GM18511 (cell line): ENCODE results near the gene CARMIL3.

ENCODE experiments used
- ATAC-seq: cut with Tn5 transposase; IDR thresholded peaks from one replicate; pipeline ENCODE4 v1.9.1; 2021; ENCODE audit warnings: mild to moderate bottlenecking, moderate library complexity; ENCODE audit not compliant: unreplicated experiment

CARMIL3 gene

GRCh38 chr14:24060443-24060842 is 8.6 kb downstream of the CARMIL3 start:
- ATAC-seq = no peak

- no peak for ATAC-seq
Observed at GRCh38 chr14:24060984-24061913, 9.4 kb downstream of the CARMIL3 start.

- ATAC-seq = no peak
Observed at GRCh38 chr14:24062216-24062980, 10.6 kb downstream of the CARMIL3 start.

- ATAC-seq = no peak
Observed at GRCh38 chr14:24063263-24063836, 11.5 kb downstream of the CARMIL3 start.

GRCh38 chr14:24064091-24064795 is 12.4 kb downstream of the CARMIL3 start:
- ATAC-seq = no peak

DNA sequence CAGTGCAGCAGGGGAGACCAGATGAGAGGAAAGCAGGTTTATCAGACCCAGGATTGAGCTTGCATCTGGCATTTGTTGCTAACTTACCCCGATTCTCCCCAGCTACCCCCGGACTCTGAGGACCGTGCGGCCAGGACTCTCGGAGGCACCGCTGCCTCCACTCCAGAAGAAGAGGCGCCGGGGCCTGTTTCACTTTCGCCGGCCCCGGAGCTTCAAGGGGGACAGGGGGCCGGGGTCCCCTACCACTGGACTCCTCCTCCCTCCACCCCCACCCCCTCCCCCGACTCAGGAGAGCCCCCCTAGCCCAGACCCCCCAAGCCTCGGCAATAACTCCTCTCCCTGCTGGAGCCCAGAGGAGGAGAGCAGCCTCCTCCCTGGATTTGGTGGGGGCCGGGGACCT is 13.0 kb downstream of the CARMIL3 start:
- ATAC-seq = no peak

- ATAC-seq = no peak
Observed at GRCh38 chr14:24065408-24065807, 13.6 kb downstream of the CARMIL3 start.

GRCh38 chr14:24066496-24067132 is 14.8 kb downstream of the CARMIL3 start:
- ATAC-seq = no peak

DNA sequence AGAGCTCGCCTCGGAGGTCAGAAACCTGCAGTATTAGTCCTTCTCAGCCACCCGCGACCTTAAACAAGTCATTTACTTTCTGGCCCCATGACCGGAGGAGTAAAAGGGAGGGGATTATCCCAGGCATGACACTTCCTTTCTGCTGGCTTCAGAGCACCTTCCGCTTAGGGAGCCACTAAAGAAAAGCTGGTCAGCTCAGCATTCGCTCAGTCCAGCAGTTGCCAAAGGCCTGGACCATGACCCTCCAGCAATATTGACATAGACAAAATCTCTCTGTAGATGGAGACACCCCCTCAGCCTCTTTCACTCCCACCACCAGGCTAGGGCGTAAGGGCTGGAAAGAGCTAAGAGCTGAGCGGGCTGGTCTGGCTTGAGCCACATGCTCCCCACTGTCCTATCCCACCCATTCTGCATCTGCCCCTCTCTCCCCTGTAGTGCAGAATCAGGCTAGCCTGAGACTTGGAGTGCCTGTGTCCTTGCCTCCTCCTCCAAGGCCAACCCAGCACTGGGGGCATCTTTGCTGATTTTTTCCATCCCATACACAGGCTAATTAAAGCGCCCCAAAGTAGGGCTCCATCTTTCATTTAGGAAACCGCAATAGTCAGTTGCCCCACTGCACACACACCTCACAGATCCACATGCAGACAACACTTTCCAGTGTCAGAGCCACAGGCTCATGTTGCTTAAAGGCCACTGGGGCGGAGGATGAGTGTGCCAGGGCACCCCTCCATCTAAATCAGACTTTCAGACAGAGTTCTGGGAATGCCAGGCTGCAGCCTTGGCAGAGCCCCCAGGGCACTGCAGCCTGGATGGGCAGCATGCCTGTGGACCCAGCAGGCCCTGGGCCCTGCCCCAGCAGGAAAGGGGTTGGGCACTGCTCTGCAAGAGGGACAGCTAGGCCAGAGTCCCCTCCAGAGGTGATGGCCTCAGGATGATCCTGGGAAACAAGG is 15.6 kb downstream of the CARMIL3 start:
- no peak for ATAC-seq

DNA sequence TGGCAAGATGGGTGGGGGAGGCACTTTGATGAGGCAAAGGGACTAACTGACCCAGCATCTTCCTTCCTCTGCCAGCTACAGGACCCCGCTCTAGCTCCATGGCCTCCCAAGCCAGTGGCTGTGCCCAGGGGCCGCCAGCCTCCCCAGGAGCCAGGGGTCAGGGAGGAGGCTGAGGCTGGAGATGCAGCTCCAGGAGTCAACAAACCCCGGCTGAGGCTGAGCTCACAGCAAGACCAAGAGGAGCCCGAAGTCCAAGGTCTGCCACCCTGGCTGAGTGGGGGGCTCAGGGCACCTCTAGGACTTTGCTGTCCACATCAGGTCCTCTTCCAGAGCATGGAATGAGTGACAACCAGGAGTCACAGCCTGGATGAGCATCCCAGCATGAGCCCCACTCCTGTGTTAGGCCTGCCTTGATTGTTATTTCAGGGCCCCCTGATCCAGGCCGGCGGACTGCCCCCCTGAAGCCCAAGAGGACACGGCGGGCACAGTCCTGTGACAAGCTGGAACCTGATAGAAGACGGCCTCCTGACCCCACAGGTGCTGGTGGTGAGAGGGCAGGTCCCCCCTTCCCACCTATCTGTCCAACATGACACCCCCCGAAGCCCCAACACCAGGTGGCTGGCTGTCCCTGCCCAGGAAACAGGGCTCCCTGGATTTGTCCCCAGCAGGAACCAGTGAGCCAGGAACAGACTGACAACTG is 17.1 kb downstream of the CARMIL3 start:
- no peak for ATAC-seq

- no peak for ATAC-seq
Observed at GRCh38 chr14:24069411-24069735, 17.6 kb downstream of the CARMIL3 start.

GRCh38 chr14:24070285-24071143 is 18.7 kb downstream of the CARMIL3 start:
- ATAC-seq = no peak

GRCh38 chr14:24071144-24071697 is 19.4 kb downstream of the CARMIL3 start, which contains the start of gene CPNE6:
Gene CPNE6, plus strand, starts transcription at chr14:24071562. Its CDS starts 1,375 bp downstream, at chr14:24072937.
- no peak for ATAC-seq

- no peak for ATAC-seq
Observed at GRCh38 chr14:24071836-24072430, 20.1 kb downstream of the CARMIL3 start.

DNA sequence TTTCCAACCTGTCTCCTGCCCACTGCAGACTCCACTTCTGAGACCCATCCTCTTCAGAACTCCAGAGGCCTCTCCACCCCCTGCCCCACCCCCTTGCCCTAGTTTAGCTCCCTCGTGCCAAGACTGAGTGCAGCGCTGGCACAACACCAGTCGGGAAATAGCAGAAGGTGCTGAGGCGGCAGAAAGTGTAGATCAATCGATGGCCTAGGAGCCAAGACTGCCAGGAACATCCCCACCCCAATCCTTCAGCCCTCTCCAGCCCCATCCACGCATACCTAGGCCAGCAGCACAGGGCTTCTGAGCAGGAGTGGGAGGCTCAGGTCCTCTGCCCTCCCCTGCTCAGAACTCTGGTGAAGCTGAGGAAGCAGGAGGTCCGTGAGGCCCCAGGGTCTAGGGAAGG is 20.6 kb downstream of the CARMIL3 start:
- no peak for ATAC-seq

DNA sequence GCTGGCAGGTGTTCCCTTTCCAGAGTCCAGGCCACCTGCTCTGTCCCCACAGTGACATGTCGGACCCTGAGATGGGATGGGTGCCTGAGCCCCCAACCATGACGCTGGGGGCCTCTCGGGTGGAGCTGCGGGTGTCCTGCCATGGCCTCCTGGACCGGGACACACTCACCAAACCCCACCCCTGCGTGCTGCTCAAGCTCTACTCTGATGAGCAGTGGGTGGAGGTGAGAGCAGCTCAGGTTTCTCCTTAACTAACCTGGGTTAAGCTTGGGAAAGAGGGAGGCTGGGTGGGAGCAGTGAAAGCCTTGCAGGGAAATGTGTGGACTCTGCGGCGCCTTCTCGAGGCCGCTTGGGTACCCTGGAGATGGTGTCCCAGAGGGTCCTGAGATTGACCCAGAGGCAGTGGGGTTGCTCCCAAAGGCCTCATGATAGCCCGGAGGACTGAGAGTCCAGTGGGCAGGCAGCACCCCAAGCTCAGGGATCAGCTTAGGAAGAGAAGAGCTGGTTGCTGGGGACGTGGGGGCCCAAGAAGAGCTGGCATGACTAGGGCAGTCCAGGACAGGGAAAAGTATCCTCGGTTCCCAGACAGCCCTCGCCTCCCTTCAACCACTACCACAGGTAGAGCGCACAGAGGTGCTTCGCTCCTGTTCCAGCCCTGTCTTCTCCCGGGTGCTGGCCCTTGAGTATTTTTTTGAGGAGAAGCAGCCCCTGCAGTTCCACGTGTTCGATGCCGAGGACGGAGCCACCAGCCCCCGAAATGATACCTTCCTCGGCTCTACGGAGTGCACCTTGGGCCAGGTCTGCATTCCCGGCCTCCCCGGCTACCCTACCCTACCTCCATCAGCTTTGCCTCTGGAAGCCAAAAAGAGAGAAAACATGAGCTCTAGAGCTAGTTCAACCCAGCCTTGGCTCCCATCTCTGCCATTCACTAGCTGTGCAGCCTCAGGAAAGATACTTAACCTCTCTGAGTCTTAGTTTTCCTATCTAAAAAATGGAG is 21.4 kb downstream of the CARMIL3 start:
- no peak for ATAC-seq
